B cell (primary cell): ENCODE results near the gene UGT1A6. TPM values are rescaled to one million over a fixed set of nuclear protein-coding genes. Genes with fewer than 3 reads are reported as not detected.

Experiments
- ATAC-seq: fragments of 200-7000 bp; cut with Tn5 transposase; one replicate; pipeline ENCODE4 v1.10.0; 2021; ENCODE audit warnings: low read depth, mild to moderate bottlenecking, moderate number of reproducible peaks, moderate library complexity
- CTCF ChIA-PET: fragments of 350-600 bp; sonication (Branson Sonifier 250); formaldehyde crosslinking; loops from one replicate; lab custom pipeline; 2021; ENCODE audit warnings: antibody characterized with exemption, inconsistent platforms; lab: Charles Lee
- POLR2A ChIA-PET: fragments of 350-600 bp; sonication (Branson Sonifier 250); formaldehyde crosslinking; loops from one replicate; lab custom pipeline; 2021; ENCODE audit warnings: antibody characterized with exemption; lab: Charles Lee
- DNase-seq: peaks from one replicate; pipeline ENCODE4 v3.0.0; 2013
- H2AFZ ChIP-seq: 2 replicates; pipeline ENCODE4 v1.6.1; 2012; ENCODE audit warnings: mild to moderate bottlenecking, low read depth, low read length; ENCODE audit not compliant: insufficient read depth, poor library complexity, severe bottlenecking
- H3K27ac ChIP-seq, 2 donors: 1 replicate in 1 of 2; 2 replicates in 1 of 2; pipeline ENCODE4 v1.5.1; 2012 to 2013; ENCODE audit warnings: low read length in 2 of 2, mild to moderate bottlenecking in 2 of 2, moderate library complexity in 1 of 2
- H3K27me3 ChIP-seq, 4 experiments: fragments of 200-600 bp in 1 of 4; sonication (generic) in 1 of 4; replicated peaks in 1 of 4; 1 replicate in 2 of 4; 2 replicates in 2 of 4; pipeline versions ENCODE4 v1.6.1 to v1.7.0; 2013 to 2016; ENCODE audit warnings: low read length in 3 of 4, mild to moderate bottlenecking in 2 of 4, mixed read lengths in 1 of 4, moderate library complexity in 1 of 4; ENCODE audit not compliant: insufficient read depth in 4 of 4, control insufficient read depth in 3 of 4; ENCODE audit errors: control extremely low read depth in 1 of 4
- H3K36me3 ChIP-seq, 2 experiments: replicated peaks in 1 of 2; 1 replicate in 1 of 2; 2 replicates in 1 of 2; pipeline versions ENCODE4 v1.6.1 to v1.7.1; 2013; ENCODE audit warnings: low read length in 1 of 2; ENCODE audit not compliant: insufficient read depth in 2 of 2, control insufficient read depth in 1 of 2; ENCODE audit errors: control extremely low read depth in 1 of 2, extremely low read depth in 1 of 2
- H3K4me1 ChIP-seq, 2 donors: fragments of 200-600 bp in 1 of 2; sonication (generic) in 1 of 2; 1 replicate in 1 of 2; 2 replicates in 1 of 2; pipeline versions ENCODE4 v1.5.1 to v1.6.1; 2013 to 2017; ENCODE audit warnings: low read length in 2 of 2; ENCODE audit not compliant: control insufficient read depth in 2 of 2, insufficient read depth in 2 of 2
- H3K4me2 ChIP-seq: replicated peaks from 2 replicates; pipeline ENCODE3; 2012; ENCODE audit warnings: mild to moderate bottlenecking, low read depth, low read length; ENCODE audit not compliant: poor library complexity, severe bottlenecking
- H3K4me3 ChIP-seq, 5 experiments: fragments of 200-600 bp in 1 of 5; sonication (generic) in 1 of 5; 1 replicate in 3 of 5; 2 replicates in 2 of 5; pipeline versions ENCODE4 v1.5.1 to v1.7.0; 2011 to 2016; ENCODE audit warnings: low read length in 4 of 5, mild to moderate bottlenecking in 4 of 5, low read depth in 2 of 5, control low read depth in 1 of 5, moderate library complexity in 1 of 5; ENCODE audit not compliant: insufficient read depth in 1 of 5; ENCODE audit errors: control extremely low read depth in 1 of 5, extremely low read depth in 1 of 5
- H3K79me2 ChIP-seq: fragments of 200-600 bp; sonication (generic); one replicate; pipeline ENCODE4 v1.6.0; 2016; ENCODE audit warnings: low read length; ENCODE audit not compliant: control insufficient read depth, insufficient read depth
- H3K9ac ChIP-seq: fragments of 200-600 bp; sonication (generic); 2 replicates; pipeline ENCODE4 v1.6.1; 2017; ENCODE audit warnings: mild to moderate bottlenecking, low read length, moderate library complexity
- H3K9me3 ChIP-seq, 3 donors: one replicate each; pipeline versions ENCODE4 v1.6.1 to v1.7.1; 2013; ENCODE audit warnings: low read length in 2 of 3; ENCODE audit not compliant: control insufficient read depth in 2 of 3, insufficient read depth in 1 of 3; ENCODE audit errors: control extremely low read depth in 1 of 3
- H4K20me1 ChIP-seq: 2 replicates; pipeline ENCODE4 v1.6.0; 2012; ENCODE audit warnings: mild to moderate bottlenecking, low read length; ENCODE audit not compliant: insufficient read depth, control insufficient read depth, poor library complexity, severe bottlenecking
- H3K27ac Mint-ChIP-seq: one replicate; pipeline ENCODE4 v1.8.0; 2021; ENCODE audit warnings: mixed read lengths
- H3K27me3 Mint-ChIP-seq: one replicate; pipeline ENCODE4 v1.8.0; 2021; ENCODE audit warnings: mixed read lengths
- H3K4me1 Mint-ChIP-seq: one replicate; pipeline ENCODE4 v1.8.0; 2021; ENCODE audit warnings: mixed read lengths
- H3K4me3 Mint-ChIP-seq: one replicate; pipeline ENCODE4 v1.8.0; 2021; ENCODE audit warnings: mixed read lengths
- H3K9me3 Mint-ChIP-seq: one replicate; pipeline ENCODE4 v1.8.0; 2022; ENCODE audit warnings: mixed read lengths; ENCODE audit not compliant: insufficient read depth
- CTCF ChIP-seq: fragments of 200-600 bp; IDR thresholded peaks from one replicate; pipeline ENCODE4 v1.8.0; 2022; ENCODE audit warnings: antibody characterized with exemption, mild to moderate bottlenecking
- EZH2 ChIP-seq: IDR thresholded peaks from 2 replicates; pipeline ENCODE4 v1.6.1; 2012; ENCODE audit warnings: borderline replicate concordance, low read depth, mild to moderate bottlenecking, moderate library complexity, low read length; ENCODE audit not compliant: insufficient read depth, poor library complexity, severe bottlenecking
- WGBS: methylation state at CpG from one replicate; pipeline ENCODE4 v1.1.5; 2013; ENCODE audit warnings: missing lambda C conversion rate; ENCODE audit not compliant: insufficient coverage; 5-methylcytosine and 5-hydroxymethylcytosine counted together
- intact Hi-C: fragments of 100-400 bp; cut with micrococcal nuclease; formaldehyde crosslinking; loops from one replicate; pipeline ENCODE4 v1.10.0; 2022
- polyA plus RNA-seq: library from polyadenylated mRNA; depleted of rRNA; stranded (reverse); fragments of >200 nt; gene quantifications from 2 replicates; pipeline ENCODE4 v1.2.3, GENCODE V29; 2012
- total RNA-seq, 2 donors: library from RNA; stranded (reverse); fragments of 120-200 nt in 1 of 2; gene quantifications; 1 replicate in 1 of 2; 2 replicates in 1 of 2; pipeline versions ENCODE4 v1.2.3 to v1.2.4, GENCODE V29; 2013 to 2022

UGT1A6 gene
- total and polyA plus RNA-seq, 2 donors (not counting 1 experiment from before 2014, with no cell fraction given): not detected

- H3K27me3 ChIP-seq: peaks cover 0 to 3% (median 0%) of the 10 kb centered on the region in 4 experiments
- no peaks in the 10 kb centered on the region for H3K9me3 ChIP-seq
- Mint-ChIP-seq H3K4me3 (no peak overlapping the region), H3K9me3 (no peaks in the 10 kb centered on the region), H3K4me1 (no peaks in the 10 kb centered on the region), H3K27me3 (peaks cover 21% of the 10 kb centered on the region), H3K27ac (no peak overlapping the region)
- ChIA-PET CTCF (no interaction called here), POLR2A (no interaction called here)
- intact Hi-C loops: no loop called here
- H3K27ac ChIP-seq: no peak overlapping the region
- no peaks in the 10 kb centered on the region for H4K20me1 ChIP-seq
- DNase-seq (no peak), ATAC-seq (no peak)
- H2AFZ ChIP-seq: no peak overlapping the region
- no peaks in the 10 kb centered on the region for H3K36me3 ChIP-seq
- H3K9ac ChIP-seq: no peak overlapping the region
- H3K4me3 ChIP-seq: no peak overlapping the region
- no peaks in the 10 kb centered on the region for H3K79me2 ChIP-seq
- H3K4me2 ChIP-seq: no peak overlapping the region
- H3K4me1 ChIP-seq: no peaks in the 10 kb centered on the region
- no CpG with 5 or more reads among the region's 4 CpGs for WGBS
- TF ChIP-seq CTCF (no peak), EZH2 (no peak)
Measured at GRCh38 chr2:233674995-233675394, 17.7 kb upstream of the UGT1A6 start.

- 100% methylated on average over 1 of the region's 2 CpGs for WGBS
- H3K4me1 Mint-ChIP-seq: no peaks in the 10 kb centered on the region
- CTCF ChIA-PET: no interaction called here
- no peak overlapping the region for H3K4me3 Mint-ChIP-seq
- Histone ChIP-seq H3K79me2 (no peaks in the 10 kb centered on the region), H3K27me3 (peaks cover 0 to 3% (median 0%) of the 10 kb centered on the region in 4 experiments), H3K4me2 (no peak overlapping the region), H3K9ac (no peak overlapping the region), H3K9me3 (no peaks in the 10 kb centered on the region), H3K27ac (no peak overlapping the region), H3K4me3 (no peak overlapping the region), H2AFZ (no peak overlapping the region), H3K4me1 (no peaks in the 10 kb centered on the region), H4K20me1 (no peaks in the 10 kb centered on the region), H3K36me3 (no peaks in the 10 kb centered on the region)
- DNase-seq (no peak), ATAC-seq (no peak)
- TF ChIP-seq CTCF (no peak), EZH2 (no peak)
- H3K9me3 Mint-ChIP-seq: no peaks in the 10 kb centered on the region
- POLR2A ChIA-PET: no interaction called here
- intact Hi-C loops: no loop called here
- no peak overlapping the region for H3K27ac Mint-ChIP-seq
- peaks cover 14% of the 10 kb centered on the region for H3K27me3 Mint-ChIP-seq
Measured at GRCh38 chr2:233676046-233676445, 16.6 kb upstream of the UGT1A6 start.
